Stimulated activated CD8-positive, alpha-beta memory T cell treated with anti-CD3 and anti-CD28 coated beads, Interleukin-7, amount 100 ng/mL, for 4 hours (primary cell): Measurements from ENCODE around the gene UXS1.

ENCODE experiments used
- DNase-seq, 2 donors: peaks; one replicate each; pipeline ENCODE4 v3.0.0-alpha.2; 2020; ENCODE audit warnings: low read depth in 2 of 2

UXS1 gene

DNA sequence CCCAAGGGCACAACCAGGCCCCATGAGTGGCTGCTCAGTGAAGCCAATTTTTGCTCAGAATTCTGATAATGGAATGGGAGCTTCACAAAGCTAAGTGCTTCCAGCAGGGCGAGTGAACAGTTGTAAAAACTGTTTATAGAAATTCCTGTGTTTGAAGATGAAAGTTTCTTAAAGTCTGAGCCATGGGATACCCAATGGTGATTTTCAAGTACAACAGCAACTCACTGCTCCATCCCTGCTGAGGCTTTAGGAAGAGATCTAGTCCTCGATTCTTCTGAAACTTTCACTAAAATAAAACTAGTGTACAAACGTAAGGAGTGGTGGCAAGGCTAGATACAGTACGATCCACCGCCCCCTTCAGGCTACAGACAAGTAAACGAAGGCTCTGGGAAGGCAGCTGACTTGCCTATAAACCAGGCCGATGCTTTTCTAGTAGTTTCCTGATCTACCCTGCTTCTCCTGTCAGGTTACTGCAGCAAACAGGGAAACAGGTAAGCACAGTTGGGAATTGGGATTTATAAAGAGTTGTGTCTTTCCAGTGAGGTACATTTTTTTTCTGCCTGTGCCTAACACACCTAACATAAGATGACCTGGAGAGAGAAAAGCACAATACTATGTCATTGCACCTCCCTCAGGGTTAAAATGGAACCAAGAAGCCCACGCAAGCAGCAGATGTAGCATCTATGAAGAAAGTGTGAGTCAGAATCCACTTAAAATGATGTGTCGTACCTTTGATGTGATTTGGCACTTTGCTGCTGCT is 108.7 kb downstream of the UXS1 start:
- peak in 1 of 2 donors; percentile 35 for DNase-seq

DNA sequence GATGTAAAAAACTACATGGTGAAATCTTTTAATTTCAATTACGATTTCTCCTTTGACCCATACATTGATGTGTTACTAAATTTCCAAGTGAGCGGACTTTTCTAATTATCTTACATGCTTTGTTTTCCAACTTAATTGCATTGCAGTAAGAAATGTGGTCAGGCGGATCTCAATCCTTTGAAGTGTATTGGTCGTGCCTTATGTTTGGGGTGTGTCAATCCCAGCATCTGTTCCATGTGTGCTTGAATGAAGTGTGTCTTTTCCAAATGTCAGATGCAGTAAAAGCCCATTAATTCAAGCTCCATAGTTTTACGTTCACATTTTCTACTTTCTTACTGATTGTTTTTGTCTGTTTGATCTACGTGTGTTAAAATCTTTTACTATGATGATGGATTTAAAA is 113.1 kb downstream of the UXS1 start:
- DNase-seq, result no peak

DNA sequence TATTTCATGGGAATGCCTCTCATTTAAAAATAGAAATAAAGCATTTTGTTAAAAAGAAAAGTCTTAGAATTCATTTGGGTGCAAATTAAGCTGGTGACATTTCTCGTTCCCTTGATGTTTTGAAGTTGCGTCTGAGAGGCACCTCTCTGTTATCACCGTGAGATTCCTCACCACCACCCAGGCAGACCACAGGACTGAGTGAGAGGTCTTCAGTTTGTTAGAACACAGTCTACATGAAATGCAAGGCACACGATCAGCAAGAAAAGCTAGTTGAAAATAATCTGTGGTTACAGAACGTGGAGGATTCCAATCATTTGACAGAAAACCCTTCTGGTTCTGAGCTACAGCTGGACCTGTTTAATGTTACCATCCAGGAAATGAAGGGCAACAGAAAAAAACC is 116.0 kb downstream of the UXS1 start:
- DNase-seq, result no peak

DNA sequence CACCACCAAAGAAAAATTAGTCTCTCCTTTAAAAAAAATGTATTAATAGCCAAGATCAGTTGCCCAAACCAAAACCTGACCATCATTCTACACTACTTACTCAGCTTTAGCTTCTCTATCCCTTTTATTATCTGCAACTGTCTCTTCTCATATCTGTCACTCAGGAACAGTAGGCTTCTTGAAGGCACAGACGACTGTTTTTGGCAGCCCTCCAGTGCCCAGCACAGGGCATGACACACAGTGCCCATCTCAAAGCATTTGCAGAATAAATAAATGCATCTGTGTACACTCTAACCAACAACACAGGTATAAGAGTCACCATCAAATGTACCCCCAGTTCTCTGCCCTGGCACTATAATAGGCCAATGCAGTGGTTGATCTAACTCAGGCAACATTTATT is 117.2 kb downstream of the UXS1 start:
- DNase-seq, result no peak

DNA sequence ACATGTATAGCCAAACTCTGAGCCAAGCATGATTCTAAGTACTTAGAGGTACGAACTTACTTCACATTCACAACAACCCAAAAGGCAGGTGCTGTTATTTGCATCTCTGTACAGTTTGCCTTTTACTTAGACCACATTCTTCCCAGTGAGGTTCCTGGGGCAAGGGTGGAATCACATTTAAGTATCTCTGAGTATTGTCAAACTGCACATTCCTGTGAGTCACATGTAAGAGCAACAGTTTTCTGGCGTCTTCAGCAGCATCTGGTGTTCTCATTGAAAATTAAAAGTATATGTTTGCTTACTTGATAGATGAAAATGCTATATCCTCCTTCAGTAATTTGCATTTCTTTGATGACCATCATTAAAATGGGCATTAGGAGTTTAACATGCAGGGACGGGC is 119.1 kb downstream of the UXS1 start:
- DNase-seq, result no peak

DNA sequence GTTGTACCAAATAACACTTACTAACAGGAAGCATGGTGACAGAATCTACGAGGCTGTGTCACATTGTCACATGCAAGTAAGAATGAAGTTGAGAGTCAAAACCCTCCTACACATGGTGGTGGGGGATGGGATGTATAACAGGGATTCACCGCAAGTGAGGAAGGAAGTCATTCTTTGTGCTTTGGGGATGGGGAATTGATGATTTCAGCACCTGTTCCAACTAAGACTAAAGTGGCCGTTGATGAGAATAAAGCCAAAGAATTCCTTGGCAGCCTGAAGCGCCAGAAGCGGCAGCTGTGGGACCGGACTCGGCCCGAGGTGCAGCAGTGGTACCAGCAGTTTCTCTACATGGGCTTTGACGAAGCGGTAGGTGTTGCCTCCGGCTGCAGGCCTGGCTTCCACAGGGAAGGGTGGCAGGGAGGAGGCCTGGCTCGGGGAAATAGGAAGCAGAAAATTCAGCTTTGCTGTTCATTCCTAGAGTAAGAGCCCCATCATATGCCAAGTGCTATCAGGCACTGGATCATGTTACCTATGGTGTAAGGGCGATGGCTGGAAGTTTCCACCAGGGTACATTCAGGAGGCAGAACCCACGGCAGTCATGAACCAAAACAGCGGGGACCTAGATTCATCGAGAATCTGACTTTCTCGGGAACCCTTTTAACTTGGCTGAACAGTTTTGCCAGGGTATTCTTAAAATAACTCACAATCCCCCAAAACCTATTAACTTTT is 120.3 kb downstream of the UXS1 start:
- DNase-seq, result no peak

DNA sequence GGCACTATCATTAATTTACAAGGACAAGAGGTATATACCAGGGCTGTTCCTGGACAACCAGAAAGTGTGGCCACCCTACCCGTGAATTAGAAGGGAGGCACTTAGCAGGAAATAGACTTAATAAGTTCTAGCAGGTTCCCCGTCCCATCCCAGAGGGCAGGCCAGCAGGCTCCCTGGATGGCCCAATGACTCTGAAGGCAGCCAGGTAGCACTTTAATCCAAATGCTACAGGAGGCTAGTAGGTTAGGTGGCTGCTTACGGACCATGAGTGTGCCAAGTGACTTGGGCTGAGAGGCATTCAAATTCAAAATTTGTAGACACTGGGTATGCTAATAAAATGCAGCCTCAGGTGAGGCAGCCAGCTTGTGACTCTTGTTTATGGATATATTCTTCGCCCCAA is 123.9 kb downstream of the UXS1 start:
- DNase-seq, result no peak

DNA sequence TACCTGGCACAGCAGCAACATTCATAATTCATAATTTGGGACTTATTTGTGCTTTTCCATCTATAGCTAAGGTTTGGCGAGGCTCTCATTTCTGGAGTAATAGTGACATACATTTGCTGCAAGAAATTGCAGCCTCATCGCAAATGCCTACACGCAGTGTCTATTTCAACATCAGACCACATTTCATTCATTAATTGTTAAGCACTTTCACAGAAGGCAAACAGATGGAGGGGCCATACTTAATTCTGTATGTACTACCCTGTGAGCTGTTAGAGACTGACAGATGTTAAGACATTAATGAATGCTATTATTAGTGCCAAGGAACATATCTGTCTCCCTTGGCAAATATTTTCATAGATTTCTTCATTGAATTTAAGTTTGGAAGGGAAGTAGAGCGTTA is 125.7 kb downstream of the UXS1 start:
- no peak for DNase-seq

DNA sequence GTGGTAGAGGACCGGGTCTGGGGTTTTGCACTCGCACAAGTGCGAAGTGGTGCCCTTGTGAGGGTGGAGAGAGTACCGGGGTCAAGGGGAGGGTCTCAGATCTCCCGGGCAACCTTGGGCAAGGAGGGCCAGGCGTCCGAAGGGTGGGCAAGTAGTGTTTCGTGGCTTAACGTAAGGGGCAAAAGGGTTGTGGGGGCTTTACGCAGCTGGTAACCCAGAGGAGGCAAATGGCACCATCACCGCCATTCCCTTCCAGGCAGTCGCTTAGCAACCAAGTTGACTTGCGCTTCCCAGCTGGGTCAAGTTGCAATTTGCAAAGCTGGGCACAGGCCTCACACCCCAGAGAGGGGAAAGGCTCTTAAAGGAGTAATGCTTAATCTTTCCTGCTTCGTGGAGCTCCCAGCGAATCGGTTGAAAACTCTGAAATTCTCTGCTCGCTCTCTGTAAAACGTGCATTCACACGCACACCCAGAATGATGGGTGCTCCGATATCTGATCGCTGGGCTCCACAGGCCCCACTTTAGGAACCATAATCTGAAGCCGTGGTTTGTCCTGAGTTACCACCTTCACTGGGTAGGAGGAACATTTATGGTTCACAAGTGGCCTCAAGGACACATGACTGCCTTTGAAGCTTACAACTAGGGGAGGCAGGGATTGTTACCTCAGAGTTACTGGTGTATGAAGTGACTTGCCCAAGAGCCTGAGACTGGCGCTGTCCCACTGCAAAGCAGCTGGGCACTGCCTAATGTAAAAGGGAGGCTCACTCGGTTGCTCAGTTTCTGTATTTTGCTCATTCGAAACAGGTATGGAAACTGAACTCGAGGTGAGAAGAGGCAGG is 127.9 kb downstream of the UXS1 start:
- DNase-seq, result no peak

DNA sequence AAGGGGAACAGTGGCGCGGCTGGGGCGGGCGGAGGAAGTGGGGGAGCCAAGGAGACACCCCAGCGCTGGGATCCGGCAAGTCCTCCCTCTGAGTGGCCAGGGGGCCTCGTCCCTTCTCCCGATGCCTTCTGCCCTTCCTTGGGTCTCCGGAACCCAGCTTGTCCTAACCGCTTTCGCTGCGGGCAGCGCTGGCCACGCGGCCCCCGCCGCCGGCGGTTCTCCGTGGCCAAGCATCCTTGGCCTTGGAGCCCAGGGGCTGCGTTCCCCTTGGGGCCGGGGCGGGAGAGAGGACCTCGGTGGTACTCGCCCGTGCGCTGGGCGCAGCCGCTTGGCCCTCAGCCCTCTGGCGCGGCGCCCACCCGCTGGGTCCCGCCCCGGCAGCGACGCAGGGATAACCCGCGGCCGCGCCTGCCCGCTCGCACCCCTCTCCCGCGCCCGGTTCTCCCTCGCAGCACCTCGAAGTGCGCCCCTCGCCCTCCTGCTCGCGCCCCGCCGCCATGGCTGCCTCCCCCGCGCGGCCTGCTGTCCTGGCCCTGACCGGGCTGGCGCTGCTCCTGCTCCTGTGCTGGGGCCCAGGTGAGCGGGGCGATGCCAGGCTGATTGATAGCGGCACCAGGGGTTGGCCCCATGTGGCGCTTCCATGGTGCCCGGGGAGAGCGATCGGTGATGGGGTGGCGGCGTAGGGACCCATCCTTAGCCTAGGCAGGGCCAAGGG is 128.7 kb downstream of the UXS1 start:
- no peak for DNase-seq

DNA sequence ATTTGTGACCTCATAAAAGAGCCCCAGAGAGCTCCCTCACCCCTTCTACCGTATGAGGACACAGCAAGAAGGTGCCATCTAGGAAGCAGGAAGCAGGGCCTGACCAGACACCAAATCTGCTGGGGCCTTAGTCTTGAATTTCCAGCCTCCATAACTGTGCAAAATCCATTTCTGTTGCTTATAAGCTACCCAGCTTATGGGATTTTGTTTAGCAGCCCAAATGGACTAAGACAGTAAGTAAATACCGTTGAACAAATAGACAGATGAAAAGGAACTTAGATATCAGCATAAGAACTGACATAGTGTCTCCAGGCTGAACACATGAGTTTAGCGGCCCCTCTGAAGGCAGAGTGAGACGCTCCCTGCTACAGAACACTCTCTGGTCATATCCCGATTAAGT is 130.9 kb downstream of the UXS1 start:
- no peak for DNase-seq

DNA sequence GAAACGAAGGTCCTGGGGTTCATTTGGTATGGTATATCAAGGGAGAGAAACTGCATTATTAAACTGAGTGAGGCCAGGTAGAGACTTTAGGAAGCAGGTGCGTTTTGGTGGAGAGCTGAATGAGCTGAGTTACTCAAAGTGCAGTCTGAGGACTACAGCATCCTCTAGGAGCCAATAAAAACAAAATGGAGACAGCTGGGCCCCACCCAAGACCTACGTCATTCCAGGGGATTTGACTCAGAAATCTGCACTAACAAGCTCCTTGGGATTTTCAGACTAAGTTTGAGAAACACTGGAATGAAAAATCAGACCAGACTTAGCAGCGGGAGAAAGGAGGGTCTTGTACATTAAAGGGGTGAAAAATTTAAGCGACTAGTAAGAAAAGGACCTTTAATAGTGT is 131.5 kb downstream of the UXS1 start:
- DNase-seq, result no peak

DNA sequence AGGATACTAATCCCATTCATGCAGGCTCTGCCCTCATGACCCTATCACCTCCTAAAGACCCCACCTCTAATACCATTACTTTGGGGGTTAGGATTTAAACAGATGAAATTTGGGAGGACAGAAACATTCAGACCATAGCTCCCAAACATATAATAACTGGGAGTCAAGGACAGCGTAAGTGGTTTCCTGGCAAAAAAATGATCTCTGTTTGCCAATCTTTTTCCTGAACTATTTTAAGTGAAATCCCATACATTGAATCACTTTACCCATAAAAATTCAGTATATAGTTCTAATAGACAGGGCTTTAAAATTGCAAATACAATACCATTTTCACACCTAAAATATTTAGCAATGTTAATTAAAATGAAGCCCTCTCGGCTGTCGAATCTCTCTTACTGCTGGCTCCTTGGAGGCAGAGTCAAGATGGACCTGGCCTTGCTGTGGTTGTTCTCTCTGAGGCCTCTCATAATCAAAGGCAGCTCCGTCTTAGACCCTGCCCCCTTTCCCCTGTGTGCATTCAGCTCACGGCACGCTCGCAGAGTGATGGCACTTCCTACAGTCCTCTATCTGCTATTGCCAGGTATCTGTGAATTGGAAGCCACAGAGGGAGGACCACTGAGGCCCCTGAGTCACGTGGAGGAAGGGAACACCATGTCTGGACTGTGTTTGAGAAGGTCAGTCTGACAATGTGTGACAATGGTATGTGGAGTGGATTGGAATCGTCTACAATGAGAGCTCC is 132.3 kb downstream of the UXS1 start:
- no peak for DNase-seq

DNA sequence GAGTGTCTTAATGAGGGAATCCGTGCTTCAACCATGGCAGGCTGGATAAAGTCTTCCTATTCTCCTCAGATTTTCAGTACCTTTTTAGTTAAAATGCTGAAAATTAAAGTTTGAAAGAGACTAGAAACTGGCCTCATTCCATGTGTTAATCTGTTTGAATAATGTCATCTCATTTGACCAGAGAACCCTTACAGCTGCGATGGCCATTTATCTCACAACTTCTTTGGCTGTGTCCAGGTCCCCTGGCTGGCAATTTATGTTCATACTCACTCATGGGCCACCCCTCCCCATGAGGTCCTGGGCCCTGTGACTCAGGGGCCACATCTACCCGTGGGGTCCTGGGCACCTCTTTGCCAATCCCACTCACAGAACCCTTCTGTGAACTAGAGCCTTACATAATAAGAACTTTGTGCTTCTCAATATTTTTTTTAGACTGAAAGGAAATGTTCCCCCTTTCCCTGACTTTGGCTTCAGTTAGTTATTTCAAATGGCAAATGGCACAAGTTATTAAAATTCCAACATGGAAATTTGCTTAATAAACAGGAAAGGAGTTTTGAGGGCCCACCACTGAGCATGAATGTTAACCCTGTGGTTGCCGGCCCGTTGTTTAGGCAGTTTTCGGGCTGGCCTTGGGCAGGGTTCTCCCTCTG is 134.6 kb downstream of the UXS1 start:
- DNase-seq, result no peak

DNA sequence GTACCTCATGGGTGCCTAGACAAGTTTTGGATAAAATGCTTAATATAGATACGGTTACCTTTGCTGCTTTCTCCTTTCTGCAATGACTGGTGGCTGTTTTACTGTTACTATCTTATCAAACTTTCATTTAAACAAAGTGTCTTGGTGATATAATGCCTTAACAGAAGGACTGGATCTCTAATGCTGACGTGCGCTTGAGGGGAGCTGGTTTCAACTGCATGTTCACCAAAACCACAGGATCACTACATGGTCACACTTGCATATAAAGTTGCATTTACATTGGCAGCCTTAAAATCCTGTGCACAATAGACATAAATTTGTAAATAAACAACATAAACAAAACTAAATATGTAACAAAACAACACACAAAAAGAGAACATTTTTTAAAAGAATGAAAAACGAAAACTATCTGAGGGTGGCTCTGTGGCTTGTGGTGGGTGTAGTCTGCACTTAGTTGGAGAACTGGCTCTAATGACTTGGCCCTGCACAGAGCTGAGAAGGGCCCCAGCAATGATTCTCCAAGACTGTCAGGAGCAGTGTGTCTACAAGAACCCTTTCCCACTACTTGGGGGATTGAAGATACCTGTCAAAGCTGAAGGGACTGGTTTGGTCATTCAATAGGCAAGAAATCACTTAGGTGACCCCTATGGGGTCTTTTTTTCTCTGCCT is 135.5 kb downstream of the UXS1 start:
- no peak for DNase-seq

DNA sequence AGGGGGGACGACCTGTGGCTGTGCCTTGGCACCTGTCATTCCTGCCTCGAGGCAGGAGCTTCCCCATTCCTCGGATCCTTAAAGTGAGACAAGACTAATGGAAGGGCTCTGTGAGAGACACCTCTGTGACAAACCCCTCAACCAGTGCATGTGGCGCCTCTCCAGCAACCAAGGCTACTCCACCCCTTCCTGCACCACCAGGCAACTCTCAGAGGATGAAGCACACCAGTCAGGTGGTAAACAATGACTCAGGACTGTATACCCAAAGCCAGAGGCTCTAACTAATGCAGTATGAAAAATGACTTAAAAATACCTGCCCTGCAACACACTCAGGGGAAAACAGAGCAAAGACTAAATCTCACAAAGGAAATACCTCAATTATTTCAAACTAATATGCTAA is 136.9 kb downstream of the UXS1 start:
- peak; percentile 18 to 29 for DNase-seq

DNA sequence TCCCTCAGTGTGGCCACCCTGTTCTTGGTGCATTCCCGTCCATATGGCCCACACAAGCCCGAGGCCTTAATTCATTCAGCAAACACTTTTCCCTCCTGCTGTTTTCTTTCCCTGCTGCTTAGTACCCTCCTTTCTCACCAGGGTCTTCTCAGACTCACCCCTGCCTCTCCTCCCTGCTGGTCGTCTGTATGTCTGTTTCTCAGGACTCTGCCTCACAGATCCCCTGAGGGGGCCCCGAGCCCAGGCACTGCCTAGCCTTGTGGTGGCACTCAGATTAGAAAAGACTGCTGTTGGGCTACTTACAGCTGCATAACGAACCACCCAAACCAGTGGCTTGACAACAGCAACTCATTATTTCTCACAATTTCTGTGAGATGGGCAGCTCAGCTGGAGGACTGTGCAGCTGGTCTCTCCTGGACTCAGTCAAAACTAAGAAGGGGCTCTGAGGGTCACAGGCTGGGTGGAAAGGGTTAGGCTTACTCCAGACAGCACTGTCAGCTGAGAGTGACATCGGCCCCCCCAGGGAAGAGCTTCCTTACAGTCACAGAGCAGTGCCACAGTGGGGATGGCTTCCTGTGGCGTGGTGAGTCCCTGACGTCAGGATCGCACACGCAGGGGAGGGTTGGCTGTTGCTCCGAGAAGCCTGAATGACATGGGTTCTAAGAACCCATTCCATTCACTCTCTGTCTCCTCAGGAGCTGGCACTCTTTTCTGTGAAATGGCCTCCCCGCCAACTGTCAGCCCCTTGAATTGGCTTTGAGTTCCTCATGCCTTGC is 139.0 kb downstream of the UXS1 start:
- peak in 1 of 2 donors; percentile 36 for DNase-seq

DNA sequence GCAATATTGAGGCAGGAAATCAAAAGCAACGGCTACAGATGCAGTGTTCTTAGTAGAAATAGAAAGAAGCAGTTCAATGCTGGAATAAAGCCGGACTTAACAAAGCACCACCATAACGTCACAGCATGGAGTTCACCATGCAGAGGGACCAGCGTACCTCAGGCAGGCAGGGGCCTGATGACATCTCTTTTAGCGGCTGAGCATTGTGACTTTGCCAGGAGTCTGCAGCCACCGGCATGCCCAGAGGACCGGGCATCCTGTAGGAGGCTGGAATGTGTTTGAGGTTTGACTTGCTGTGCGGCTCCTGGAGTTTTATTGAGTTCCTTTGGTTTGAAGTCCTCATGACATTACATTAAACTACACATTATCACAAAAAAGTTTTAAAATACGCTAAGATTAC is 139.8 kb downstream of the UXS1 start:
- DNase-seq, result no peak

DNA sequence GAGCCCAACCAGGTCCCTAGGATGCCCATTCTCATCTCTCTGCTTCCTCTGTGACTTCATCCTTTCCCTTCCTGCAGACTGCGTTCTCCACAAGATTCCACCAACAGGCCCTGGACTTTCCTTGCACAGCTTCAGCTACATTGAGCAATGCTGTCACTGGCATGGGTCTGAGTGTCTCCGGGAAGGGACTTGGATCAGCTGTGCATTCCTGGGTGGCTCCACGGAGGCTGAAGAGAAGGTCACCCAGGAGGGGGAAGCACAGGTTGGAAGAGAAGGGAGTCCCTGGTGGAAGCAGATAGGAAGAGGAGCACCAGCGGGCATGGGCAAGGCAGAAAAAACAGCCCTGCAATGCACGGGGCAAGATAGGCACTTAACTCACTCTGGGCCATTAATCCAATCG is 140.5 kb downstream of the UXS1 start:
- DNase-seq, result no peak
